Urinary bladder (tissue), 4 donors: ENCODE data around the gene LTBR. TPM values are rescaled to one million over a fixed set of nuclear protein-coding genes. Genes with fewer than 3 reads are reported as not detected.
"Not testable (repeated sequence)": the region's sequence is repeated elsewhere in the genome, so short reads cannot be mapped to it uniquely, and the experiment has no call there.

Experiments used
- DNase-seq: peaks from one replicate; pipeline ENCODE4 v3.0.0-alpha.2; 2015; ENCODE audit errors: extremely low spot score
- H3K27ac ChIP-seq: one replicate; pipeline ENCODE4 v1.5.1; 2013; ENCODE audit warnings: low read depth, mild to moderate bottlenecking, moderate library complexity
- H3K36me3 ChIP-seq: one replicate; pipeline ENCODE4 v1.6.1; 2013; ENCODE audit warnings: mild to moderate bottlenecking, moderate library complexity; ENCODE audit not compliant: insufficient read depth
- H3K4me1 ChIP-seq: one replicate; pipeline ENCODE4 v1.6.1; 2013; ENCODE audit warnings: mild to moderate bottlenecking, moderate library complexity; ENCODE audit not compliant: insufficient read depth
- H3K4me3 ChIP-seq: one replicate; pipeline ENCODE4 v1.5.1; 2013; ENCODE audit warnings: low read depth, low read length
- WGBS: extraction: QIAGEN DNeasy Blood & Tissue Kit; methylation state at CpG from one replicate; pipeline ENCODE4 v1.1.7; 2013; 5-methylcytosine and 5-hydroxymethylcytosine counted together
- polyA plus RNA-seq: library from polyadenylated mRNA; stranded (reverse); fragments of 200-250 nt; gene quantifications from one replicate; pipeline ENCODE4 v1.2.3, GENCODE V29; 2013
- total RNA-seq: library from RNA; depleted of rRNA; stranded (reverse); fragments of >200 nt; gene quantifications from one replicate; pipeline ENCODE4 v1.2.3, GENCODE V29; 2014
- donor health status: healthy with polysubstance abuse.
- donor health status: healthy.

Gene LTBR
- total and polyA plus RNA-seq, 2 donors, result 29.6 to 126 TPM

- Histone ChIP-seq H3K36me3 (no peaks in the 10 kb centered on the region), H3K27ac (no peak overlapping the region), H3K4me3 (no peak overlapping the region), H3K4me1 (no peaks in the 10 kb centered on the region)
- DNase-seq, result no peak
- 81% methylated on average over 14 of the region's 14 CpGs for WGBS
Measured at GRCh38 chr12:6426882-6427671, 43.1 kb downstream of the LTBR start.

- not testable (repeated sequence) for H3K36me3 ChIP-seq, H3K27ac ChIP-seq, H3K4me3 ChIP-seq, DNase-seq, H3K4me1 ChIP-seq
- WGBS, result 91% methylated on average over 10 of the region's 10 CpGs
Measured at GRCh38 chr12:6427796-6428195, 43.8 kb downstream of the LTBR start.

GRCh38 chr12:6428326-6428725, 44.4 kb downstream of the LTBR start:
- 90% methylated on average over 3 of the region's 3 CpGs for WGBS
- Histone ChIP-seq H3K4me3 (no peak overlapping the region), H3K4me1 (no peaks in the 10 kb centered on the region), H3K27ac (no peak overlapping the region), H3K36me3 (no peaks in the 10 kb centered on the region)
- no peak for DNase-seq

GRCh38 chr12:6430124-6430989, 46.4 kb downstream of the LTBR start:
- Histone ChIP-seq H3K36me3 (no peaks in the 10 kb centered on the region), H3K4me3 (no peak overlapping the region), H3K4me1 (no peaks in the 10 kb centered on the region), H3K27ac (peak overlapping the region; percentile 31)
- DNase-seq, result peak; percentile 68
- 19% methylated on average over 19 of the region's 19 CpGs for WGBS

GRCh38 chr12:6432991-6433390, 49.0 kb downstream of the LTBR start:
- Histone ChIP-seq H3K4me3 (no peak overlapping the region), H3K4me1 (no peaks in the 10 kb centered on the region), H3K27ac (no peak overlapping the region), H3K36me3 (no peaks in the 10 kb centered on the region)
- DNase-seq, result no peak
- WGBS, result 88% methylated on average over 5 of the region's 5 CpGs

GRCh38 chr12:6434205-6435140, 50.5 kb downstream of the LTBR start:
- no peak overlapping the region for H3K27ac ChIP-seq
- 72% methylated on average over 17 of the region's 17 CpGs for WGBS
- no peak for DNase-seq
- no peak overlapping the region for H3K4me3 ChIP-seq
- no peaks in the 10 kb centered on the region for H3K36me3 ChIP-seq
- no peaks in the 10 kb centered on the region for H3K4me1 ChIP-seq

- 86% methylated on average over 13 of the region's 13 CpGs for WGBS
- Histone ChIP-seq H3K4me1 (no peaks in the 10 kb centered on the region), H3K4me3 (no peak overlapping the region), H3K36me3 (no peaks in the 10 kb centered on the region), H3K27ac (no peak overlapping the region)
- no peak for DNase-seq
Measured at GRCh38 chr12:6435961-6436715, 52.2 kb downstream of the LTBR start.

- Histone ChIP-seq H3K4me1 (no peaks in the 10 kb centered on the region), H3K27ac (no peak overlapping the region), H3K4me3 (no peak overlapping the region), H3K36me3 (no peaks in the 10 kb centered on the region)
- DNase-seq, result no peak
- WGBS, result 85% methylated on average over 3 of the region's 3 CpGs
Measured at GRCh38 chr12:6437586-6437985, 53.6 kb downstream of the LTBR start.

GRCh38 chr12:6438345-6438744, 54.4 kb downstream of the LTBR start:
- no peak overlapping the region for H3K4me3 ChIP-seq
- 91% methylated on average over 12 of the region's 12 CpGs for WGBS
- no peak overlapping the region for H3K27ac ChIP-seq
- H3K4me1 ChIP-seq, result no peaks in the 10 kb centered on the region
- DNase-seq, result no peak
- H3K36me3 ChIP-seq, result no peaks in the 10 kb centered on the region

- Histone ChIP-seq H3K36me3 (no peaks in the 10 kb centered on the region), H3K27ac (no peak overlapping the region), H3K4me1 (no peaks in the 10 kb centered on the region), H3K4me3 (no peak overlapping the region)
- no peak for DNase-seq
- WGBS, result 56% methylated on average over 1 of the region's 1 CpG
Measured at GRCh38 chr12:6440391-6440790, 56.4 kb downstream of the LTBR start.
